HG02970 (cell line): ENCODE data around the gene PINLYP.

Experiments used
- ATAC-seq: cut with Tn5 transposase; IDR thresholded peaks from one replicate; pipeline ENCODE4 v1.9.1; 2021; ENCODE audit warnings: mild to moderate bottlenecking, moderate library complexity, moderate number of reproducible peaks; ENCODE audit not compliant: unreplicated experiment, low FRiP score

The PINLYP gene

DNA sequence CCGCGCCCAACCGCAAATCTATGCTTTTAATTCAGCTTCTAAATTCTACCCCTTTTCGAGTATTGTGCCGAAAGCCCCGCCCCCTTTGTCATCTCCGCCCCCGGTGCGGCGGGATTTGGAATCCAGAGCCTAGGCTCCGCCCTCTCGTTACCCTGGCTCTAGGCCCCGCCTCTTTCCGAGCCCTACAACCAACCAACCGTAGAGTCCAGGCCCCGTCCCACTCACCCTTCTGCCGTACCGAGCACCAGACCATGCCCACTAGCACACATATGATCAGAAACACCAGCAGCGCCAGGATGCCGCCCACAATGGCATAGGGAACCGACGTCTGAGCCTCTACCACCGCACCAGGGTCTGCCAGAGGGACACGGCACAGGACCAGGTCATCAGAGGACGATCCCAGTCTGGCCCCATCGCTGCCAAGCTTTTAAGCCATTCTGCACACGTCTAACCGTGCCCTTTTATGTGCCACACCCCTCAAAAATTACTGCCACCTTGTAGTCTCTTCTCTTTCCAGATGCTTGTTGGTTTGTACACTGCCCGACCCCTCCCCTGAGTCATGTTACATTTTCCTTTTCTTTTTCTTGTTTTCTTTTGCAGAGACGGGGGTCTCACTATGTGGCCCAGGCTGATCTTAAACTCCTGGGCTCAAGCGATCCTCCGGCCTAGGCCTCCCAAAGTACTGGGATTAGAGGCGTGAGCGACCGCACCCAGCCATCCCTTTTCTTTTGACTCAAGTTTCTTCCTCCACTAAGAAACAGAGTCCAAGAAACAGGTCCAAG, 48.5 kb downstream of the PINLYP start:
- ATAC-seq = no peak

DNA sequence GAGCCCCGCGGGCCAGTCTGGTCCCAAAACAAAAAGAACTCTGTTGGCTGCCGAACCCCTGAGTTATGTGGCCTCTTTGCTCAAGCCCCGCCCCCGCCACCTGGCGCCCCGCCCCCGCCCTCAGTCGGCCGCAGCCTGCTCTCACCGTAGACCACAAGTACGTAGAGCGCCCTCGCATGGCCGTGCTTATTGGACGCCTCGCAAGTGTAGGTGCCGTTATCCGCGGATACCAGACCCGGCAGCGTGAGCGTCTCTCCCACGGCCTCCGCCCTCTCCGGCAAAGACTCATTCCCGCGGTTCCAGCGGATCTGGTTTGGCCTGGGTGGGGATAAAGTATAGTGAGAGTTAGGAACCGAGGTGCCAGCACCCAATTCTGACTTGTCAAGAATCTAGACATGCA, 49.3 kb downstream of the PINLYP start:
- no peak for ATAC-seq

DNA sequence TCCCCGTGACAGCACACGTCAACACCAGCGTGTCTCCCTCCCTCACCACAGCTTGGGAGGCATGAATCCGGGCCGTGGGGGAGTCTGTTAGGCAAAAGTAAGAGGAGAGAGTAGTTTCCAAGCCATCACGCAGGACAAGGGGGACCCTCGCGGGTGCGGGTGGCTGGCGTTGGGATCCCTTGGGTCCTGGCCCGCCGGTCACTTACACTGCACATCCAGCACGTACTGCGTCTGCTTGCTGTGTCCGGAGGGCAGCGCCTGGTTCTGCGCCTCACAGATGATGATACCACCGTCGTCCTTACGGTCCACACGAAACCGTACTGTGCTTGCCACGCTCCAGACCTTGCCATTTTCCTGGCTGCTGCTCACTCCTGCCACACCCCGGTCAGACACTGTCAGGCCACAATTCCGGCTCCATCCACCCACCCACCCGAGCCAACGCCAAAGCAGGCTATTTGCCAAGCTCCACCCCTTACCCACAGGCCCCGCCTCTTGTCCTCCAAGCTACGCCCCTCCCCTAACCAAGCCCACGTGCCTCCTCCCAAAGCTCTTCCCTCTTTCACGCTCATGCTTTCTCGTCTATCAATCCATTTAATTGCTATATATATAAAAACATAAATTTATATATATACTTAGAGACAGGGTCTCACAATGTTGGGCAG, 50.4 kb downstream of the PINLYP start:
- no peak for ATAC-seq

DNA sequence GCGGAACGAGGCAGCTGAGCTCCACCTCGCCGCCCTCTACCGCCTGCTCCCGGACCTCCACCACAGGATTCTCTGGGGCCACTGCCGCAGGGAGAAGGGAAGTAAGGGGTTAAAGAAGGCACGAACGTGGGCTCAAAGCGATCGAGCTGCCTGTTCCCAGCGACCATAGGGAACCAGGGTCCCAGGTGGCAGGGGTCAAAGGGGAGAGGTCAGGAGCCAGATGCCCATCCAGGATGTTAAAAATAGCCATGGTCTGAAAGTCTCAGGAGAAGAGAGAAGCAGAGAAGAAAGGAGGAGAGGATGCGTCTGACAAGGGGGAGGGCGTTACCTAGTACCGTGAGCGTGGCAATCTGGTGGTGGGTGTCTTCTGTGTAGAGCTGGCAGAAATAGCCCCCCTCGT, 51.2 kb downstream of the PINLYP start:
- no peak for ATAC-seq

DNA sequence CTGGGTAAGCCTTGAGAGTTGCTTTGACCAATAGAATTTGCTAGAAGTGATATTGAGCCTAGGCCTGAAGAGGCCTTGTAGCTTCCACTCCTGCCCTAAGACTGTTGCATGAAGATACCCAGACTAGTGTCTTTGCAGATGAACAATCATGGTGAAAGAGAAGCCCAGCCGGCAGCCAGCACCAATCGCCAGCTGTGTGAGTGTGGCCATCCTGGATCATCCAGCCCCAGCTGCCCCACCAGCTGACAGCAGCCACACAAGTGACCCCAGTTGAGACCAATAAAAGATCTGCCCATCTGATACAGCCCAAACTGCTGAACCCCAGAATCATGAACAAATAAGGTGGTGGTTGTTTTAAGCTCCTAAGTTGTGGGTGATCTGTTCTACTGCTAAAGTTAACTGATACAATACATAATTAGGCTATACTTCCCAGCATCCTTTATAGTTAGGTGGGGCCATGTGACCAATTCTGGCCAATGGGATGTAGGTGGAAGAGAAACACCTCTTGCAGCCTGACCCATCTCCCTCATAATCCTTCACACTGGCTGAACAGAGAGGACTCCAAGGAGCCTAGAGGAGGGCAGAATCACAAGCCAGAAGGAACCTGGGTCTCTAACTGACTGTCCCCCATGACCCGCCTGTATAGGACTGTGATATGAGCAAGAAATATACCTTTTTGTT, 53.2 kb downstream of the PINLYP start:
- no peak for ATAC-seq

DNA sequence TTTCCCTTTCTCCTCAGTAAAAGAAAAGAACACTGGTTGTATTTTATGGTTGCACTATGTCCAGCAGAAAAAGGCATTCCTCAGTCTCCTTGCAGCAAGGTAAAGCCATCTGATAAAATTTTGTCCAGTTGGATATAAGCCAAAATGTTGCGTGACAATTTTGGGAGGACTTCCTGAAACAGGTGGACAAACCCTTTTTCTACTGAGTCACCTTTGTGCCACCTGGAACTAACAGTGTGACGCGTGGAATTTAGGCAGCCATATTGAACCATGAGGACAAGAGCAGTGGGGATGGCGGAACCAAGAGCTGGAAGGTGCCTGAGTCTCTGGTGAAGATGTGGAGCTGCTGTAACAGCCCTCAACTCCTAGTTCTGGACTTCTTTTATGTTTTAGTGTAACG, 55.9 kb downstream of the PINLYP start:
- no peak for ATAC-seq
